GM23338 (cell line): ENCODE data around the gene OPRL1. TPM values are rescaled to one million over a fixed set of nuclear protein-coding genes. Genes with fewer than 3 reads are reported as not detected.

Experiments used
- ATAC-seq: fragments of 200-7000 bp; cut with Tn5 transposase; 3 replicates; pipeline ENCODE4 v1.9.1; 2020
- DNase-seq: peaks from one replicate; pipeline ENCODE4 v3.0.0-alpha.2; 2015; ENCODE audit warnings: low spot score
- H2AFZ ChIP-seq: fragments of 200-600 bp; sonication (generic); 2 replicates; pipeline ENCODE4 v1.8.0; 2016; ENCODE audit warnings: antibody characterized with exemption, mild to moderate bottlenecking, moderate library complexity
- H3F3A ChIP-seq: fragments of 200-600 bp; sonication (generic); replicated peaks from 2 replicates; pipeline ENCODE4 v1.8.0; 2017; ENCODE audit warnings: antibody characterized with exemption, mixed run types, low read depth
- H3K27ac ChIP-seq: fragments of 200-600 bp; sonication (generic); 2 replicates; pipeline ENCODE4 v1.6.1; 2016; ENCODE audit warnings: low read depth
- H3K27me3 ChIP-seq: fragments of 200-600 bp; sonication (generic); 2 replicates; pipeline ENCODE4 v1.8.0; 2016; ENCODE audit warnings: mild to moderate bottlenecking, mixed run types, moderate library complexity; ENCODE audit not compliant: insufficient read depth
- H3K36me3 ChIP-seq: fragments of 200-600 bp; sonication (generic); 2 replicates; pipeline ENCODE4 v1.8.0; 2016; ENCODE audit warnings: mild to moderate bottlenecking; ENCODE audit not compliant: insufficient read depth
- H3K4me1 ChIP-seq: fragments of 200-600 bp; sonication (generic); 2 replicates; pipeline ENCODE4 v1.8.0; 2016; ENCODE audit warnings: mild to moderate bottlenecking, moderate library complexity; ENCODE audit not compliant: insufficient read depth
- H3K4me2 ChIP-seq: fragments of 200-600 bp; sonication (generic); 2 replicates; pipeline ENCODE4 v1.7.1; 2017; ENCODE audit warnings: mixed run types
- H3K4me3 ChIP-seq: fragments of 200-600 bp; sonication (generic); 2 replicates; pipeline ENCODE4 v1.6.1; 2016; ENCODE audit warnings: mixed run types
- H3K79me2 ChIP-seq: fragments of 200-600 bp; sonication (generic); replicated peaks from 2 replicates; pipeline ENCODE4 v1.8.0; 2017; ENCODE audit warnings: mild to moderate bottlenecking; ENCODE audit not compliant: insufficient read depth
- H3K9me2 ChIP-seq: fragments of 200-600 bp; sonication (generic); 2 replicates; pipeline ENCODE4 v1.8.0; 2017; ENCODE audit not compliant: insufficient read depth
- H4K20me1 ChIP-seq: fragments of 200-600 bp; sonication (generic); replicated peaks from 2 replicates; pipeline ENCODE4 v1.8.0; 2017; ENCODE audit warnings: mild to moderate bottlenecking; ENCODE audit not compliant: insufficient read depth
- H3K27ac Mint-ChIP-seq: 2 replicates; pipeline ENCODE4 v1.8.0; 2020; ENCODE audit warnings: inconsistent platforms, mild to moderate bottlenecking, moderate library complexity, mixed read lengths
- H3K27me3 Mint-ChIP-seq: 3 replicates; pipeline ENCODE4 v1.8.0; 2022; ENCODE audit warnings: low read depth, mild to moderate bottlenecking, moderate library complexity, mixed read lengths, inconsistent platforms; ENCODE audit not compliant: insufficient read depth, poor library complexity
- H3K36me3 Mint-ChIP-seq: 3 replicates; pipeline ENCODE4 v1.8.0; 2021; ENCODE audit warnings: low read depth, mild to moderate bottlenecking, inconsistent platforms, moderate library complexity, mixed read lengths
- H3K4me1 Mint-ChIP-seq: 3 replicates; pipeline ENCODE4 v1.8.0; 2020; ENCODE audit warnings: mild to moderate bottlenecking, inconsistent platforms, mixed read lengths
- H3K4me3 Mint-ChIP-seq: 3 replicates; pipeline ENCODE4 v1.8.0; 2021; ENCODE audit warnings: moderate library complexity, mild to moderate bottlenecking, inconsistent platforms, mixed read lengths
- H3K9me3 Mint-ChIP-seq: 3 replicates; pipeline ENCODE4 v1.8.0; 2020; ENCODE audit warnings: moderate library complexity, mild to moderate bottlenecking, inconsistent platforms, mixed read lengths
- CREB1 ChIP-seq: fragments of 250-450 bp; sonication (Bioruptor Pico); IDR thresholded peaks from 2 replicates; pipeline ENCODE4 v1.5.0; 2020; ENCODE audit warnings: low read depth, mild to moderate bottlenecking, moderate library complexity
- CTCF ChIP-seq, 2 experiments: fragments of 200-600 bp in 1 of 2; sonication (generic) in 1 of 2; conservative IDR thresholded peaks; 2 replicates each; pipeline versions ENCODE4 v1.5.1 to v1.6.1; 2016 to 2017; ENCODE audit warnings: antibody characterized with exemption in 2 of 2, low read depth in 2 of 2, mild to moderate bottlenecking in 2 of 2, moderate library complexity in 1 of 2
- ETS1 ChIP-seq: IDR thresholded peaks from 2 replicates; pipeline ENCODE4 v1.6.1; 2016; ENCODE audit warnings: antibody characterized with exemption
- EZH2 ChIP-seq: fragments of 200-600 bp; sonication (generic); IDR thresholded peaks from one replicate; pipeline ENCODE4 v1.8.0; 2017; ENCODE audit warnings: antibody characterized with exemption, mild to moderate bottlenecking, low read depth; ENCODE audit not compliant: unreplicated experiment
- EZH2phosphoT487 ChIP-seq: fragments of 200-600 bp; sonication (generic); IDR thresholded peaks from one replicate; pipeline ENCODE4 v1.8.1; 2018; ENCODE audit warnings: antibody characterized with exemption; ENCODE audit not compliant: unreplicated experiment
- JUNB ChIP-seq: IDR thresholded peaks from one replicate; pipeline ENCODE4 v1.6.1; 2016; ENCODE audit warnings: antibody characterized with exemption; ENCODE audit not compliant: unreplicated experiment
- NANOG ChIP-seq: IDR thresholded peaks from 2 replicates; pipeline ENCODE4 v1.6.1; 2016; ENCODE audit warnings: antibody characterized with exemption, borderline replicate concordance
- POLR2AphosphoS5 ChIP-seq: IDR thresholded peaks from 2 replicates; pipeline ENCODE4 v1.6.1; 2016; ENCODE audit warnings: antibody characterized with exemption, low read depth
- REST ChIP-seq: IDR thresholded peaks from one replicate; pipeline ENCODE4 v1.6.1; 2018; ENCODE audit warnings: antibody characterized with exemption; ENCODE audit not compliant: unreplicated experiment
- STAT1 ChIP-seq: IDR thresholded peaks from one replicate; pipeline ENCODE4 v1.6.1; 2016; ENCODE audit warnings: antibody characterized with exemption; ENCODE audit not compliant: unreplicated experiment
- ZNF331 ChIP-seq: fragments of 250-450 bp; sonication (Bioruptor Pico); IDR thresholded peaks from 2 replicates; pipeline ENCODE4 v1.5.0; 2020; ENCODE audit warnings: low read depth, mild to moderate bottlenecking, moderate library complexity
- ZNF462 ChIP-seq: fragments of 250-450 bp; sonication (Bioruptor Pico); IDR thresholded peaks from 2 replicates; pipeline ENCODE4 v1.5.0; 2020; ENCODE audit warnings: mild to moderate bottlenecking, moderate library complexity
- polyA plus RNA-seq: library from polyadenylated mRNA; unstranded; fragments of >200 nt; fragmentation: Nextera tagmentation; extraction: Ambion mirVana; gene quantifications from 2 replicates; pipeline ENCODE4 v1.2.1, GENCODE V29; 2016
- total RNA-seq: library from RNA; depleted of rRNA; stranded (reverse); fragments of >200 nt; shearing (Covaris generic); gene quantifications from 2 replicates; pipeline ENCODE4 v1.2.3, GENCODE V29; 2014

Gene OPRL1
- total and polyA plus RNA-seq, 2 experiments from 2014 or later = 0.27 to 1.1 TPM

GRCh38 chr20:64052326-64052722, 27.6 kb upstream of the OPRL1 start:
- TF ChIP-seq REST (no peak), EZH2phosphoT487 (no peak), ETS1 (no peak), EZH2 (no peak), NANOG (no peak), ZNF462 (CRISPR knock-in tag) (no peak), JUNB (no peak), CREB1 (CRISPR knock-in tag) (no peak), STAT1 (no peak), CTCF (conservative IDR thresholded peaks at IDR 0.05; ENCODE audit: low read depth in 2 of 2) (no peak), ZNF331 (CRISPR knock-in tag) (no peak), POLR2AphosphoS5 (no peak)
- Mint-ChIP-seq H3K4me1 (peaks cover 23% of the 10 kb centered on the region), H3K27ac (no peak overlapping the region), H3K4me3 (no peak overlapping the region), H3K27me3 (peaks cover 46% of the 10 kb centered on the region), H3K36me3 (no peaks in the 10 kb centered on the region), H3K9me3 (no peaks in the 10 kb centered on the region)
- peaks cover 31% of the 10 kb centered on the region for H3K27me3 ChIP-seq
- 0 out of 2 replicates have a peak, but pooled peaks cover 5% of the 10 kb centered on the region for H3F3A ChIP-seq
- no peak overlapping the region for H2AFZ ChIP-seq
- no peaks in the 10 kb centered on the region for H3K9me2 ChIP-seq
- H3K27ac ChIP-seq = no peak overlapping the region
- H3K4me2 ChIP-seq = no peak overlapping the region
- no peaks in the 10 kb centered on the region for H3K79me2 ChIP-seq
- ATAC-seq (no peak), DNase-seq (no peak)
- no peaks in the 10 kb centered on the region for H4K20me1 ChIP-seq
- no peaks in the 10 kb centered on the region for H3K36me3 ChIP-seq
- H3K4me1 ChIP-seq = peaks cover 11% of the 10 kb centered on the region; the same call in 1 of the 2 replicates
- H3K4me3 ChIP-seq = no peak overlapping the region
